CD14-positive monocyte (primary cell): Measurements from ENCODE around the gene SLC12A2. TPM values are rescaled to one million over a fixed set of nuclear protein-coding genes. Genes with fewer than 3 reads are reported as not detected.

Experiments
- DNase-seq, 3 donors: peaks; one replicate each; pipeline ENCODE4 v3.0.0-alpha.2; 2011 to 2022
- H2AFZ ChIP-seq: 2 replicates; pipeline ENCODE4 v1.6.0; 2012; ENCODE audit warnings: mild to moderate bottlenecking, low read depth, low read length, inconsistent platforms; ENCODE audit not compliant: insufficient read depth, poor library complexity, severe bottlenecking
- H3K27ac ChIP-seq, 2 donors: 1 replicate in 1 of 2; 2 replicates in 1 of 2; pipeline ENCODE4 v1.5.1; 2012 to 2013; ENCODE audit warnings: low read length in 2 of 2, control low read depth in 1 of 2, inconsistent platforms in 1 of 2, low read depth in 1 of 2, mild to moderate bottlenecking in 1 of 2
- H3K27me3 ChIP-seq, 2 donors: one replicate each; pipeline versions ENCODE4 v1.6.0 to v1.6.1; 2011 to 2013; ENCODE audit warnings: low read length in 2 of 2; ENCODE audit not compliant: control insufficient read depth in 2 of 2, insufficient read depth in 2 of 2
- H3K36me3 ChIP-seq, 2 donors: replicated peaks in 1 of 2; 1 replicate in 1 of 2; 2 replicates in 1 of 2; pipeline versions ENCODE4 v1.5.1 to v1.6.1; 2012 to 2013; ENCODE audit warnings: low read length in 2 of 2, control low read depth in 1 of 2, inconsistent platforms in 1 of 2, mild to moderate bottlenecking in 1 of 2; ENCODE audit not compliant: insufficient read depth in 2 of 2, control insufficient read depth in 1 of 2
- H3K4me1 ChIP-seq, 2 donors: 1 replicate in 1 of 2; 2 replicates in 1 of 2; pipeline versions ENCODE4 v1.5.1 to v1.6.1; 2012 to 2013; ENCODE audit warnings: low read length in 2 of 2, control low read depth in 1 of 2, inconsistent platforms in 1 of 2, mild to moderate bottlenecking in 1 of 2, moderate library complexity in 1 of 2; ENCODE audit not compliant: insufficient read depth in 2 of 2, control insufficient read depth in 1 of 2
- H3K4me2 ChIP-seq: replicated peaks from 2 replicates; pipeline ENCODE3; 2012; ENCODE audit warnings: low read length, moderate library complexity, mild to moderate bottlenecking; ENCODE audit not compliant: poor library complexity, severe bottlenecking; ENCODE audit errors: extremely low read depth
- H3K4me3 ChIP-seq, 3 experiments: fragments of 200-600 bp in 1 of 3; sonication (generic) in 1 of 3; replicated peaks in 1 of 3; 1 replicate in 2 of 3; 2 replicates in 1 of 3; pipeline ENCODE4 v1.5.1; 2011 to 2013; ENCODE audit warnings: low read length in 3 of 3, mild to moderate bottlenecking in 3 of 3, control low read depth in 2 of 3, low read depth in 2 of 3, inconsistent platforms in 1 of 3, moderate library complexity in 1 of 3
- H3K79me2 ChIP-seq: 2 replicates; pipeline ENCODE4 v1.6.0; 2012; ENCODE audit warnings: mild to moderate bottlenecking, control low read depth, inconsistent platforms, low read length, moderate library complexity; ENCODE audit not compliant: insufficient read depth
- H3K9ac ChIP-seq: 2 replicates; pipeline ENCODE4 v1.6.0; 2017; ENCODE audit warnings: low read length, mild to moderate bottlenecking; ENCODE audit not compliant: insufficient read depth, poor library complexity, severe bottlenecking
- H3K9me3 ChIP-seq, 2 donors: replicated peaks in 1 of 2; 1 replicate in 1 of 2; 2 replicates in 1 of 2; pipeline versions ENCODE4 v1.5.1 to v1.6.1; 2012 to 2013; ENCODE audit warnings: low read length in 2 of 2, control low read depth in 1 of 2; ENCODE audit not compliant: control insufficient read depth in 1 of 2, insufficient read depth in 1 of 2
- H4K20me1 ChIP-seq: 2 replicates; pipeline ENCODE4 v1.6.0; 2012; ENCODE audit warnings: mild to moderate bottlenecking, low read length, control low read depth, moderate library complexity; ENCODE audit not compliant: insufficient read depth
- H3K27ac Mint-ChIP-seq, 7 donors: one replicate each; pipeline ENCODE4 v1.8.0; 2020; ENCODE audit warnings: mild to moderate bottlenecking in 7 of 7, mixed read lengths in 7 of 7, moderate library complexity in 6 of 7, inconsistent platforms in 2 of 7
- H3K27me3 Mint-ChIP-seq, 3 donors: one replicate each; pipeline ENCODE4 v1.8.0; 2021 to 2022; ENCODE audit warnings: low read depth in 3 of 3, mild to moderate bottlenecking in 3 of 3, mixed read lengths in 3 of 3, moderate library complexity in 3 of 3, inconsistent platforms in 1 of 3
- H3K36me3 Mint-ChIP-seq, 2 donors: one replicate each; pipeline ENCODE4 v1.8.0; 2020; ENCODE audit warnings: mixed read lengths in 2 of 2, inconsistent platforms in 1 of 2, mild to moderate bottlenecking in 1 of 2
- H3K4me1 Mint-ChIP-seq: one replicate; pipeline ENCODE4 v1.8.0; 2020; ENCODE audit warnings: mild to moderate bottlenecking, mixed read lengths
- H3K4me3 Mint-ChIP-seq, 2 donors: one replicate each; pipeline ENCODE4 v1.8.0; 2020; ENCODE audit warnings: mild to moderate bottlenecking in 2 of 2, mixed read lengths in 2 of 2, moderate library complexity in 1 of 2
- H3K9me3 Mint-ChIP-seq, 7 donors: one replicate each; pipeline ENCODE4 v1.8.0; 2020 to 2022; ENCODE audit warnings: mixed read lengths in 7 of 7, mild to moderate bottlenecking in 6 of 7, moderate library complexity in 6 of 7, inconsistent platforms in 2 of 7
- WGBS: methylation state at CpG from one replicate; pipeline ENCODE4 v1.1.5; 2013; ENCODE audit warnings: missing lambda C conversion rate; ENCODE audit not compliant: insufficient coverage; 5-methylcytosine and 5-hydroxymethylcytosine counted together
- intact Hi-C, 2 donors: fragments of 100-400 bp; cut with micrococcal nuclease; formaldehyde crosslinking; loops; one replicate each; pipeline versions ENCODE4 v1.15.0 to v1.15.1; 2023
- polyA plus RNA-seq, 3 donors: library from polyadenylated mRNA; depleted of rRNA in 1 of 3; unstranded in 2 of 3; stranded (reverse) in 1 of 3; fragments of 300-500 nt in 2 of 3; fragments of >200 nt in 1 of 3; fragmentation: Illumina TruSeq in 2 of 3; gene quantifications; 1 replicate in 2 of 3; 2 replicates in 1 of 3; pipeline ENCODE4 v1.2.3, GENCODE V29; 2012 to 2021
- TF ChIP-seq, protein P1 (sequence below): fragments of 200-600 bp; IDR thresholded peaks from one replicate; pipeline ENCODE4 v1.8.0; 2022; ENCODE audit warnings: antibody characterized with exemption, mild to moderate bottlenecking

The SLC12A2 gene
- polyA plus RNA-seq, 3 donors: 1.0 to 1.2 (median 1.0) TPM

GRCh38 chr5:128228008-128228407 lies 144.4 kb downstream of the SLC12A2 start:
- peaks cover 0 to 3% (median 1%) of the 10 kb centered on the region in 7 donors for H3K9me3 Mint-ChIP-seq
- WGBS: no CpG with 5 or more reads among the region's 3 CpGs
- no peaks in the 10 kb centered on the region for H3K36me3 Mint-ChIP-seq
- H3K4me1 Mint-ChIP-seq: no peaks in the 10 kb centered on the region
- TF ChIP-seq, protein P1, sequence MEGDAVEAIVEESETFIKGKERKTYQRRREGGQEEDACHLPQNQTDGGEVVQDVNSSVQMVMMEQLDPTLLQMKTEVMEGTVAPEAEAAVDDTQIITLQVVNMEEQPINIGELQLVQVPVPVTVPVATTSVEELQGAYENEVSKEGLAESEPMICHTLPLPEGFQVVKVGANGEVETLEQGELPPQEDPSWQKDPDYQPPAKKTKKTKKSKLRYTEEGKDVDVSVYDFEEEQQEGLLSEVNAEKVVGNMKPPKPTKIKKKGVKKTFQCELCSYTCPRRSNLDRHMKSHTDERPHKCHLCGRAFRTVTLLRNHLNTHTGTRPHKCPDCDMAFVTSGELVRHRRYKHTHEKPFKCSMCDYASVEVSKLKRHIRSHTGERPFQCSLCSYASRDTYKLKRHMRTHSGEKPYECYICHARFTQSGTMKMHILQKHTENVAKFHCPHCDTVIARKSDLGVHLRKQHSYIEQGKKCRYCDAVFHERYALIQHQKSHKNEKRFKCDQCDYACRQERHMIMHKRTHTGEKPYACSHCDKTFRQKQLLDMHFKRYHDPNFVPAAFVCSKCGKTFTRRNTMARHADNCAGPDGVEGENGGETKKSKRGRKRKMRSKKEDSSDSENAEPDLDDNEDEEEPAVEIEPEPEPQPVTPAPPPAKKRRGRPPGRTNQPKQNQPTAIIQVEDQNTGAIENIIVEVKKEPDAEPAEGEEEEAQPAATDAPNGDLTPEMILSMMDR: no peak
- Histone ChIP-seq H2AFZ (no peak overlapping the region), H3K36me3 (no peaks in the 10 kb centered on the region), H3K4me1 (no peaks in the 10 kb centered on the region), H4K20me1 (no peaks in the 10 kb centered on the region), H3K9ac (no peak overlapping the region), H3K4me3 (no peak overlapping the region), H3K4me2 (no peak overlapping the region), H3K27ac (no peak overlapping the region), H3K79me2 (no peaks in the 10 kb centered on the region), H3K27me3 (no peaks in the 10 kb centered on the region), H3K9me3 (no peaks in the 10 kb centered on the region)
- H3K4me3 Mint-ChIP-seq: no peak overlapping the region
- DNase-seq: no peak
- H3K27me3 Mint-ChIP-seq: peaks cover 0 to 2% (median 1%) of the 10 kb centered on the region in 3 donors
- no peak overlapping the region for H3K27ac Mint-ChIP-seq
- intact Hi-C loops: no loop called here

- Histone ChIP-seq H3K36me3 (no peaks in the 10 kb centered on the region), H4K20me1 (no peaks in the 10 kb centered on the region), H3K9ac (no peak overlapping the region), H3K4me1 (no peaks in the 10 kb centered on the region), H3K27me3 (no peaks in the 10 kb centered on the region), H3K79me2 (no peaks in the 10 kb centered on the region), H3K4me2 (no peak overlapping the region), H3K9me3 (no peaks in the 10 kb centered on the region), H3K4me3 (no peak overlapping the region), H2AFZ (no peak overlapping the region), H3K27ac (no peak overlapping the region)
- peaks cover 0 to 2% (median 1%) of the 10 kb centered on the region in 3 donors for H3K27me3 Mint-ChIP-seq
- intact Hi-C loops: no loop called here
- H3K4me3 Mint-ChIP-seq: no peak overlapping the region
- peaks cover 0 to 3% (median 1%) of the 10 kb centered on the region in 7 donors for H3K9me3 Mint-ChIP-seq
- DNase-seq: no peak
- no peaks in the 10 kb centered on the region for H3K4me1 Mint-ChIP-seq
- H3K27ac Mint-ChIP-seq: no peak overlapping the region
- H3K36me3 Mint-ChIP-seq: no peaks in the 10 kb centered on the region
- WGBS: 87% methylated on average over 2 of the region's 3 CpGs
- TF ChIP-seq, protein P1: no peak
Measured at GRCh38 chr5:128228521-128228920, 145.0 kb downstream of the SLC12A2 start.
